22Rv1 (cell line): ENCODE results near the gene ANKS1B.

Source experiments
- CTCF ChIP-seq: fragments of 450-650 bp; IDR thresholded peaks from 2 replicates; pipeline ENCODE4 v1.5.1; 2017; ENCODE audit warnings: mild to moderate bottlenecking
- ZFX ChIP-seq: fragments of 450-650 bp; IDR thresholded peaks from 2 replicates; pipeline ENCODE4 v1.6.1; 2017; ENCODE audit warnings: antibody characterized with exemption, borderline replicate concordance

DNA sequence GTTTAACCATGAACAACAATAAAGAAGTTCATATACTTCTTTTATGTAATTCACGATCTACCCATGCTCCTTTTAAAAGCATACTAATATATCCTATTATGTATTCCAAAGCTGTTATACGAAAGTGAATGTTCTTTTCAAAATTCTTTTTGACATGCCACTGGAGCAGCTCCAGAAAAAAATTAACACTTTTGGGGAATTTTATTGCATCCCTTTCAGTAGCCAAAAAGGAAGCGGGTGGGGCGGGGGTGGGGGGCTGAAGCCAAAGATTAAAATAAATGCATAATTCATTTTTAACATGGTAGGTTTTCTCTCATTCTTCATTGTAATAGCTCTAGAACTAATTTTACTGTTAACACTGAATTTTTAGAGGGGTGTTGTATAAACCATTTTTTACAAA is 123.0 kb downstream of the ANKS1B start:
- no peak for TF ChIP-seq CTCF
- TF ChIP-seq ZFX: no peak
